Testis (tissue), 3 donors: ENCODE results near the gene INPP5A. TPM values are rescaled to one million over a fixed set of nuclear protein-coding genes. Genes with fewer than 3 reads are reported as not detected.

Source experiments
- DNase-seq: peaks from one replicate; pipeline ENCODE4 v3.0.0-alpha.2; 2019
- H3K27ac ChIP-seq, 2 donors: fragments of 200-600 bp; sonication (generic); one replicate each; pipeline ENCODE4 v1.5.1; 2019
- H3K27me3 ChIP-seq: fragments of 200-600 bp; sonication (generic); one replicate; pipeline ENCODE4 v1.5.1; 2019
- H3K36me3 ChIP-seq: fragments of 200-600 bp; sonication (generic); one replicate; pipeline ENCODE4 v1.5.1; 2017; ENCODE audit warnings: low read depth; ENCODE audit errors: missing control alignments
- H3K4me1 ChIP-seq: fragments of 200-600 bp; sonication (generic); one replicate; pipeline ENCODE4 v1.5.1; 2019
- H3K4me3 ChIP-seq, 2 donors: fragments of 200-600 bp; sonication (generic); one replicate each; pipeline ENCODE4 v1.5.1; 2017 to 2019
- H3K9me3 ChIP-seq: fragments of 200-600 bp; sonication (generic); one replicate; pipeline ENCODE4 v1.5.1; 2017
- CTCF ChIP-seq, 3 experiments: fragments of 450-650 bp in 2 of 3; fragments of 200-600 bp in 1 of 3; sonication (generic) in 1 of 3; IDR thresholded peaks; one replicate each; pipeline ENCODE4 v1.5.1; 2016 to 2019; ENCODE audit warnings: antibody characterized with exemption in 3 of 3, mild to moderate bottlenecking in 2 of 3, moderate library complexity in 1 of 3
- POLR2A ChIP-seq: fragments of 450-650 bp; IDR thresholded peaks from one replicate; pipeline ENCODE4 v1.6.1; 2017; ENCODE audit warnings: antibody characterized with exemption, mild to moderate bottlenecking, moderate library complexity
- WGBS, 2 donors: methylation state at CpG; one replicate each; pipeline ENCODE4 v1.1.5; 2018; 5-methylcytosine and 5-hydroxymethylcytosine counted together
- intact Hi-C: fragments of 100-400 bp; cut with DNase I; formaldehyde crosslinking; loops from one replicate; pipeline ENCODE4 v1.15.1; 2023; ENCODE audit warnings: low total_unique reads
- polyA plus RNA-seq: library from polyadenylated mRNA; stranded (reverse); fragments of 350-450 nt; fragmentation: Illumina TruSeq; extraction: RNeasy Lipid Tissue Mini Kit (QIAGEN cat#74804); gene quantifications from one replicate; pipeline ENCODE4 v1.2.3, GENCODE V29; 2014; ENCODE audit warnings: low read depth, low replicate concordance; ENCODE audit not compliant: insufficient read depth
- total RNA-seq, 2 donors: library from RNA; depleted of rRNA; stranded (reverse); fragments of >200 nt; gene quantifications; one replicate each; pipeline ENCODE4 v1.2.3, GENCODE V29; 2016

Gene INPP5A
- total and polyA plus RNA-seq, 3 donors from 2014 or later: 54.1 to 103 (median 73.0) TPM

GRCh38 chr10:132611986-132612385 lies 74.4 kb downstream of the INPP5A start:
- peaks cover 20% of the 10 kb centered on the region for H3K4me1 ChIP-seq
- TF ChIP-seq POLR2A (no peak), CTCF (IDR thresholded peaks at IDR 0.05) (no peak)
- 72 to 80% methylated on average over 3 of the region's 3 CpGs for WGBS, 2 donors
- no peaks in the 10 kb centered on the region for H3K9me3 ChIP-seq
- no peak for DNase-seq
- H3K27ac ChIP-seq: no peak overlapping the region
- no peak overlapping the region for H3K4me3 ChIP-seq
- H3K36me3 ChIP-seq: no peaks in the 10 kb centered on the region
- no peaks in the 10 kb centered on the region for H3K27me3 ChIP-seq
- intact Hi-C loops: no loop called here

GRCh38 chr10:132612571-132613504 lies 75.3 kb downstream of the INPP5A start:
- no peak for DNase-seq
- no peaks in the 10 kb centered on the region for H3K36me3 ChIP-seq
- 78 to 82% methylated on average over 22 to 27 of the region's 27 CpGs for WGBS, 2 donors
- no peak overlapping the region for H3K4me3 ChIP-seq
- intact Hi-C loops: no loop called here
- H3K9me3 ChIP-seq: no peaks in the 10 kb centered on the region
- H3K4me1 ChIP-seq: peaks cover 11% of the 10 kb centered on the region
- no peaks in the 10 kb centered on the region for H3K27me3 ChIP-seq
- no peak overlapping the region for H3K27ac ChIP-seq
- no peak for TF ChIP-seq POLR2A
- TF ChIP-seq CTCF (IDR thresholded peaks at IDR 0.05): no peak

- 92 to 95% methylated on average over 17 to 22 of the region's 22 CpGs for WGBS, 2 donors
- intact Hi-C loops: no loop called here
- Histone ChIP-seq H3K27me3 (no peaks in the 10 kb centered on the region), H3K27ac (no peak overlapping the region), H3K4me1 (peaks cover 2% of the 10 kb centered on the region), H3K36me3 (no peaks in the 10 kb centered on the region), H3K9me3 (no peaks in the 10 kb centered on the region), H3K4me3 (no peak overlapping the region)
- TF ChIP-seq CTCF (IDR thresholded peaks at IDR 0.05) (no peak), POLR2A (no peak)
- no peak for DNase-seq
Measured at GRCh38 chr10:132613566-132614348, 76.2 kb downstream of the INPP5A start.

- H3K27me3 ChIP-seq: no peaks in the 10 kb centered on the region
- H3K36me3 ChIP-seq: no peaks in the 10 kb centered on the region
- H3K9me3 ChIP-seq: no peaks in the 10 kb centered on the region
- H3K4me1 ChIP-seq: no peaks in the 10 kb centered on the region
- WGBS, 2 donors: 91 to 96% methylated on average over 20 to 32 of the region's 32 CpGs
- TF ChIP-seq POLR2A (no peak), CTCF (IDR thresholded peaks at IDR 0.05) (no peak)
- H3K27ac ChIP-seq: no peak overlapping the region
- intact Hi-C loops: no loop called here
- H3K4me3 ChIP-seq: no peak overlapping the region
- DNase-seq: no peak
Measured at GRCh38 chr10:132614431-132615340, 77.1 kb downstream of the INPP5A start.
